Heart left ventricle (tissue), 16 donors: ENCODE data around the gene GPBP1L1. TPM values are rescaled to one million over a fixed set of nuclear protein-coding genes. Genes with fewer than 3 reads are reported as not detected.

Experiments
- ATAC-seq, 4 donors: fragments of 200-7000 bp; cut with Tn5 transposase; one replicate each; pipeline ENCODE4 v1.9.1; 2020 to 2022; ENCODE audit warnings: moderate library complexity in 4 of 4, mild to moderate bottlenecking in 3 of 4, moderate number of reproducible peaks in 1 of 4
- DNase-seq, 5 donors: peaks; one replicate each; pipeline ENCODE4 v3.0.0-alpha.2; 2020
- H3K27ac ChIP-seq, 12 donors: fragments of 200-600 bp; sonication (generic) in 4 of 12; one replicate each; pipeline versions ENCODE4 v1.5.0 to v1.8.0; 2016 to 2022; ENCODE audit warnings: mild to moderate bottlenecking in 2 of 12
- H3K27me3 ChIP-seq, 9 donors: fragments of 200-600 bp; sonication (generic) in 2 of 9; one replicate each; pipeline versions ENCODE4 v1.5.1 to v1.8.0; 2016 to 2022; ENCODE audit warnings: mild to moderate bottlenecking in 3 of 9
- H3K36me3 ChIP-seq, 9 donors: fragments of 200-600 bp; sonication (generic) in 2 of 9; one replicate each; pipeline versions ENCODE4 v1.5.0 to v1.8.0; 2018 to 2022; ENCODE audit warnings: mild to moderate bottlenecking in 2 of 9
- H3K4me1 ChIP-seq, 12 donors: fragments of 200-600 bp; sonication (generic) in 4 of 12; one replicate each; pipeline versions ENCODE4 v1.5.0 to v1.8.0; 2016 to 2022; ENCODE audit warnings: mild to moderate bottlenecking in 3 of 12
- H3K4me3 ChIP-seq, 12 donors: fragments of 200-600 bp; sonication (generic) in 4 of 12; one replicate each; pipeline versions ENCODE4 v1.5.0 to v1.8.0; 2017 to 2022; ENCODE audit warnings: mild to moderate bottlenecking in 9 of 12, moderate library complexity in 4 of 12
- H3K9me3 ChIP-seq, 12 donors: fragments of 200-600 bp; sonication (generic) in 4 of 12; one replicate each; pipeline versions ENCODE4 v1.5.0 to v1.8.0; 2016 to 2022; ENCODE audit warnings: mild to moderate bottlenecking in 1 of 12
- POLR2A ChIP-seq, 2 donors: fragments of 450-650 bp; IDR thresholded peaks; one replicate each; pipeline ENCODE4 v1.6.1; 2017; ENCODE audit warnings: antibody characterized with exemption in 2 of 2, mild to moderate bottlenecking in 2 of 2, moderate library complexity in 2 of 2
- WGBS, 4 donors: extraction: QIAGEN DNeasy Blood & Tissue Kit in 2 of 4; methylation state at CpG; one replicate each; pipeline versions ENCODE4 v1.1.5 to v1.1.7; 2013 to 2018; 5-methylcytosine and 5-hydroxymethylcytosine counted together
- intact Hi-C, 10 donors: fragments of 100-400 bp; cut with DNase I; formaldehyde crosslinking; loops; one replicate each; pipeline versions ENCODE4 v1.11.1 to v1.14.2; 2022
- polyA plus RNA-seq, 2 donors: library from polyadenylated mRNA; stranded (reverse); fragments of 200-250 nt; gene quantifications; one replicate each; pipeline ENCODE4 v1.2.3, GENCODE V29; 2013
- total RNA-seq, 9 donors: library from RNA; depleted of rRNA in 2 of 9; stranded (reverse); fragments of >200 nt in 2 of 9; fragmentation: NEBNext Ultra II Directional in 3 of 9; extraction: Animal tissue kit (Norgen Biotek cat#: 25700) in 3 of 9; gene quantifications; one replicate each; pipeline versions ENCODE4 v1.1.0 to v1.2.4, GENCODE V29; 2016 to 2023
- TF ChIP-seq, protein P1 (sequence below), 12 donors: fragments of 200-600 bp; sonication (generic) in 4 of 12; IDR thresholded peaks; one replicate each; pipeline versions ENCODE4 v1.5.0 to v1.8.0; 2018 to 2022; ENCODE audit warnings: antibody characterized with exemption in 12 of 12, mild to moderate bottlenecking in 5 of 12
- donor health status: ischemic (EF 13 %, LVEDD 7.1; RV severe dilation, severe dysfunction).
- donor health status: healthy with polysubstance abuse.
- donor health status: DM: no; HTN: yes; CAD: no.
- donor health status: DM: no; HTN: no; CAD: no.
- donor health status: ischemic (EF 25% LVEDD 6.9; RV normal size, moderate dysfunction).
- donor health status: ischemic (EF 25% LVEDD 5.7; RV mildly dilated, moderate dysfunction).
- donor health status: healthy.
- donor health status: DM: yes; HTN: yes; CAD: no.
- donor health status: ischemic (EF 35%, LVEDD 5.7; RV mildly dilated, moderate dysfunction).
- donor health status: nonischemic (EF 11% LVEDD 7.7; RV severe dilation, severe dysfunction).
- donor health status: DM: yes; HTN: yes; CAD: no.
- donor health status: PGD.
- donor health status: ischemic (EF 29% LVEDD 5.4; RV normal size, mild dysfunction).
- donor health status: nonischemic (EF 23%, LVEDD 6.1; RV moderate dilation, normal function).

The GPBP1L1 gene
- total and polyA plus RNA-seq, 11 donors: 26.6 to 94.2 (median 76.0) TPM

DNA sequence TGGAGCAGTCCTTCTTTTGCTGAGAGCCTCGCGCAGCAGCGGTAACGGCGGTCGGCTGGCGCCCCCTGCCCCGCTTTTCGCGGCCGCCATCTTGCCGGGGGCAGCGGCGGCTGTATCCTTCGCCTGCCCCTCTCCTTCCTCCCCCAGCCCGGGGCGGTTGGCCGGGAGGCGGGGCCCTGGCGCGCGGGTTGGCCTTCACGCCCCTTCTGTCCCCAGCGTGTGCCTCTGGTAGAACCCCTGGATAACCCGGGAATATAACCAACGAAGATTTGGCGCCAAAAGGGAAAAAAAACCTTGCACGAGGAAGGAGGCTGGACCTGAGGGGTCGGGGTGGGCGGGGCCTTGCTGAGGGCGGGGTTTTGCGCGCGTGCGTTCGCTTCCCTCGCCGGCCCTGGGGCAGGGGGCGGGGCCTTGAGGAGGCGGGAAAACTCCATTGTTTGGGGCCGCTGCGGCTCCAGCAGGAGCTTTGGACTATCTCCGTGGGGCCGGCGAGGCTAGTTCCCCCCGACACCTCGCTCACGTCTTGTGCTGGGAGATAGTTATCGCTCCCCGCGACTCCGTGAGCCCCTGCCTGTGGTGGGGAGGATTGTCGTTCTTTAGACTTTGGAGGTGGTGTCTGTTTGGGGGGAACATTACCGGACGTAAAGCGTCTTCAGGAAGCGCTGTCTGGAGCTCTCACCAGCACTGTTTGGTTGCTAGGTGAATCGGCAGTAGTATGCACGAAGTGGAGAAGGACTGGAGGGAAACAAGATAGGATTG lies 101.8 kb downstream of the GPBP1L1 start:
- DNase-seq (peak; percentile 88 to 93 (median 90)), ATAC-seq (peak; percentile 49 to 79 (median 76))
- Histone ChIP-seq H3K9me3 (no peaks in the 10 kb centered on the region), H3K27me3 (no peaks in the 10 kb centered on the region), H3K36me3 (no peaks in the 10 kb centered on the region), H3K4me3 (peak overlapping the region; percentile 78 to 99 (median 93)), H3K4me1 (peaks cover 0 to 37% (median 18%) of the 10 kb centered on the region in 12 donors), H3K27ac (peak overlapping the region; percentile 81 to 96 (median 92))
- TF ChIP-seq, protein P1, sequence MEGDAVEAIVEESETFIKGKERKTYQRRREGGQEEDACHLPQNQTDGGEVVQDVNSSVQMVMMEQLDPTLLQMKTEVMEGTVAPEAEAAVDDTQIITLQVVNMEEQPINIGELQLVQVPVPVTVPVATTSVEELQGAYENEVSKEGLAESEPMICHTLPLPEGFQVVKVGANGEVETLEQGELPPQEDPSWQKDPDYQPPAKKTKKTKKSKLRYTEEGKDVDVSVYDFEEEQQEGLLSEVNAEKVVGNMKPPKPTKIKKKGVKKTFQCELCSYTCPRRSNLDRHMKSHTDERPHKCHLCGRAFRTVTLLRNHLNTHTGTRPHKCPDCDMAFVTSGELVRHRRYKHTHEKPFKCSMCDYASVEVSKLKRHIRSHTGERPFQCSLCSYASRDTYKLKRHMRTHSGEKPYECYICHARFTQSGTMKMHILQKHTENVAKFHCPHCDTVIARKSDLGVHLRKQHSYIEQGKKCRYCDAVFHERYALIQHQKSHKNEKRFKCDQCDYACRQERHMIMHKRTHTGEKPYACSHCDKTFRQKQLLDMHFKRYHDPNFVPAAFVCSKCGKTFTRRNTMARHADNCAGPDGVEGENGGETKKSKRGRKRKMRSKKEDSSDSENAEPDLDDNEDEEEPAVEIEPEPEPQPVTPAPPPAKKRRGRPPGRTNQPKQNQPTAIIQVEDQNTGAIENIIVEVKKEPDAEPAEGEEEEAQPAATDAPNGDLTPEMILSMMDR (IDR thresholded peaks at IDR 0.05): peak in 2 of 12 donors; percentile 7 to 8
- TF ChIP-seq POLR2A (IDR thresholded peaks at IDR 0.05): no peak
- intact Hi-C loops: loop anchor here in 6 of 10 donors (5.0 to 10.0 kb wide), 3 partner anchors 100 to 218 kb away; partner anchors contain the start of genes GPBP1L1 (in 6 of the 6), TMEM69 (in 6 of the 6) and MAST2 (in 1 of the 6)
- WGBS, 4 donors: 0 to 1% (median 0%) methylated on average over 29 to 59 of the region's 59 CpGs

DNA sequence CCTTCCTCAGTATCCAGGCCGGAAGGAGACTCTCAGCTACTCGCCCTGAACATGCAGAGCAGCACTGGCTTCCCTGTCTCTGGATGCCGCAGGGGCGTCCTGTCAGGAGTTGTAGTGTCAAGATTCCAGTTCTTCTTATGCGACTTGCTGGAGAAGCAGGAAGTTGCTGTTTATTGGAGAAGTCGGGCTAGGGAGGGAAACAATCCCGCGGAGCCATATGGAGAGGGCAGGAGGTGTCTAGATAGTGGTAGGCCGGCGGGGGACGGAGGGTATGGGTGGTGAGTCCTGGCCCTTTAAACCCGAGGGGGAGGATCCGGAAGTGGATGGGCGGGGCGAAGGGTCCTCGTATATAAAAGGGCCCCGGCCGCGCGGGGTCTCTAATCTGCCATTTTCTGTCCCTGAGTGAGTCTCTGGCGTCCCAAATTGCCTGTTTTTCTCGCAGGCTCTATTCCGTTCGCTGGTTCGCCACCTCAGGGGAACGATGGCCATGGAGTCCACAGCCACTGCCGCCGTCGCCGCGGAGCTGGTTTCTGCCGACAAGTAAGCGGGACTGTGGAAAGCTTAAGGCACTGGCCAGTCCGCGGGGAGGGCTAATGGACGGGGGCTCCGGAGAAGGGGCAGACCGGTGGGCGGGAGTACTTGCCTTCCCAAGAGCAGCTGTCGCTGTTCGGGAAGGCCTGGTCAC lies 102.5 kb downstream of the GPBP1L1 start, which contains the start of gene NASP:
TSS of gene NASP (plus strand) at position 376 of the 685 bp plus-strand sequence. CDS start at position 482, 106 bp downstream.
- Histone ChIP-seq H3K4me1 (peaks cover 0 to 37% (median 18%) of the 10 kb centered on the region in 12 donors), H3K4me3 (peak within 1 kb of the TSS; percentile 78 to 99 (median 93)), H3K27me3 (no peaks in the 10 kb centered on the region), H3K36me3 (no peaks in the 10 kb centered on the region), H3K9me3 (no peaks in the 10 kb centered on the region), H3K27ac (peak within 1 kb of the TSS; percentile 81 to 96 (median 92))
- TF ChIP-seq, protein P1 (IDR thresholded peaks at IDR 0.05): peak in 1 of 12 donors; percentile 15
- peak in 1 of 2 donors; percentile 87 for TF ChIP-seq POLR2A (IDR thresholded peaks at IDR 0.05)
- intact Hi-C loops: loop anchor here in 6 of 10 donors (1.0 to 10.0 kb wide), 4 partner anchors 84 to 218 kb away; partner anchors contain the start of genes GPBP1L1 (in 6 of the 6), TMEM69 (in 6 of the 6), CCDC163 (in 1 of the 6) and MAST2 (in 1 of the 6)
- peak; percentile 89 to 93 (median 90) for DNase-seq
- peak; percentile 86 to 92 (median 88) for ATAC-seq
- 0 to 1% (median 0%) methylated on average over 21 to 40 of the region's 41 CpGs for WGBS, 4 donors

DNA sequence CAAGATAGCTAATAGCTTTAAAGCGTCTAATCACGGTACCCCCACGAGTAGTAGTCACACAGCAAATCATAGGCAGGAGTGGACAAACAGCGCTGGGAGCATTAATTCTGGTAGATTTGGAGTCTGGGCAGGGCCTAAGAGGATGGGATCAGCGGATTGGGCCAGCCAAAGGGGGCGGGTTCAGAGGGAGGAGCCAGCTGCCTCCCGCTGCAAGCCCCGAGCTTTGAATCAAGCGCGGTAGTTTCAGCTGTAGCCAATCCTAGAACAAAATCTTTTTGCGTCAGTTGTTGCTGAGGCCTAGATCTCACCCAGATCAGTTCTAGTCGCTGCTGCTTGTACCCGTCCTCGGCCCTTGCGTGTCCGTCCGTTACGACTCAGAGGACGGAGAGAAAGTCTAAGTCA lies 103.1 kb downstream of the GPBP1L1 start:
- Histone ChIP-seq H3K27me3 (no peaks in the 10 kb centered on the region), H3K9me3 (no peaks in the 10 kb centered on the region), H3K27ac (peak overlapping the region; percentile 81 to 96 (median 92)), H3K4me3 (peak overlapping the region; percentile 78 to 99 (median 93)), H3K4me1 (peaks cover 0 to 37% (median 18%) of the 10 kb centered on the region in 12 donors), H3K36me3 (no peaks in the 10 kb centered on the region)
- no peak for TF ChIP-seq POLR2A (IDR thresholded peaks at IDR 0.05)
- TF ChIP-seq, protein P1 (IDR thresholded peaks at IDR 0.05): no peak
- 0 to 1% (median 0%) methylated on average over 10 to 19 of the region's 19 CpGs for WGBS, 4 donors
- DNase-seq (peak; percentile 95 to 97 (median 96)), ATAC-seq (peak; percentile 90 to 95 (median 94))
- intact Hi-C loops: loop anchor here in 6 of 10 donors (1.0 to 10.0 kb wide), 4 partner anchors 83 to 219 kb away; partner anchors contain the start of genes GPBP1L1 (in 6 of the 6), TMEM69 (in 6 of the 6), CCDC163 (in 1 of the 6) and MAST2 (in 1 of the 6)

Other genes starting within 250 kb of the GPBP1L1 start
- gene TESK2, start 195.4 kb downstream of the GPBP1L1 start, total RNA-seq: 1 to 10 TPM in 8 of 9 donors, under 1 TPM in 1; 0.74 to 4.7 (median 1.5) TPM
- gene TESK2, start 195.4 kb downstream of the GPBP1L1 start, polyA plus RNA-seq: 1 to 10 TPM in 1 of 2 donors, under 1 TPM in 1; 0.50 to 2.1 TPM
- gene CCDC163, start 186.5 kb downstream of the GPBP1L1 start, total RNA-seq: 1 to 10 TPM in 3 of 9 donors, under 1 TPM in 5, not detected in 1; 0.16 to 2.2 (median 0.73) TPM
- 1 to 10 TPM in 1 of 2 donors, under 1 TPM in 1; 0.34 to 1.8 TPM for gene CCDC163, start 186.5 kb downstream of the GPBP1L1 start, polyA plus RNA-seq
- 10 to 100 TPM in 7 of 9 donors, 1 to 10 TPM in 2; 8.0 to 23.4 (median 13.8) TPM for gene MMACHC, start 186.2 kb downstream of the GPBP1L1 start, total RNA-seq
- 10 to 100 TPM in 1 of 2 donors, 1 to 10 TPM in 1; 6.8 to 10.2 TPM for gene MMACHC, start 186.2 kb downstream of the GPBP1L1 start, polyA plus RNA-seq
- gene PRDX1, start 164.6 kb downstream of the GPBP1L1 start, total RNA-seq: 100 to 1,000 TPM; 249 to 501 (median 313) TPM
- 100 to 1,000 TPM; 440 to 671 TPM for gene PRDX1, start 164.6 kb downstream of the GPBP1L1 start, polyA plus RNA-seq
- 100 to 1,000 TPM in 1 of 9 donors, 10 to 100 TPM in 8; 28.0 to 148 (median 42.6) TPM for gene AKR1A1, start 135.7 kb downstream of the GPBP1L1 start, total RNA-seq
- 10 to 100 TPM; 45.8 to 77.7 TPM for gene AKR1A1, start 135.7 kb downstream of the GPBP1L1 start, polyA plus RNA-seq
- gene NASP, start 102.5 kb downstream of the GPBP1L1 start, total RNA-seq: 10 to 100 TPM; 24.5 to 53.4 (median 31.4) TPM
- 10 to 100 TPM; 70.6 to 86.6 TPM for gene NASP, start 102.5 kb downstream of the GPBP1L1 start, polyA plus RNA-seq
- 1 to 10 TPM in 3 of 9 donors, under 1 TPM in 6; 0.20 to 1.3 (median 0.93) TPM for gene CCDC17, start 62.5 kb downstream of the GPBP1L1 start, total RNA-seq
- 1 to 10 TPM in 1 of 2 donors, under 1 TPM in 1; 0.35 to 2.0 TPM for gene CCDC17, start 62.5 kb downstream of the GPBP1L1 start, polyA plus RNA-seq
- 10 to 100 TPM; 20.4 to 38.5 (median 26.3) TPM for gene TMEM69, start 1.6 kb upstream of the GPBP1L1 start, total RNA-seq
- gene TMEM69, start 1.6 kb upstream of the GPBP1L1 start, polyA plus RNA-seq: 10 to 100 TPM; 18.7 to 25.2 TPM
- 10 to 100 TPM in 5 of 9 donors, 1 to 10 TPM in 4; 6.8 to 24.7 (median 17.1) TPM for gene IPP, start 64.1 kb upstream of the GPBP1L1 start, total RNA-seq
- gene IPP, start 64.1 kb upstream of the GPBP1L1 start, polyA plus RNA-seq: 1 to 10 TPM; 3.6 to 9.1 TPM
- gene MAST2, start 117.1 kb upstream of the GPBP1L1 start, total RNA-seq: 100 to 1,000 TPM in 2 of 9 donors, 10 to 100 TPM in 7; 70.2 to 123 (median 79.7) TPM
- gene MAST2, start 117.1 kb upstream of the GPBP1L1 start, polyA plus RNA-seq: 100 to 1,000 TPM in 1 of 2 donors, 10 to 100 TPM in 1; 56.8 to 112 TPM